ENCODE results near the gene ZNF777. TPM values are rescaled to one million over a fixed set of nuclear protein-coding genes. Genes with fewer than 3 reads are reported as not detected.

Gene ZNF777
- total RNA-seq (10 to 100 TPM; 18.1 to 18.9 TPM), polyA plus RNA-seq (1 to 10 TPM; 1.1 to 3.6 (median 1.9) TPM), total RNA-seq (9.8 to 21.9 (median 17.1) reads per million in 6 experiments)

GRCh38 chr7:149460493-149461277, at the start of gene ZNF777:
ZNF777 (minus strand) TSS chr7:149461062; CDS start chr7:149456022, 5,040 bp downstream.
- peak within 1 kb of the TSS; percentile 71 to 92 (median 88) for H3K27ac Mint-ChIP-seq
- H3K4me1 Mint-ChIP-seq = peaks cover 17 to 41% (median 32%) of the 10 kb centered on the region in 4 donors
- H3K27me3 Mint-ChIP-seq = peaks cover 0 to 15% (median 6%) of the 10 kb centered on the region in 5 donors
- H3K36me3 Mint-ChIP-seq = peaks cover 0 to 14% (median 0%) of the 10 kb centered on the region in 3 donors
- peak within 1 kb of the TSS; percentile 74 to 93 (median 87) for H3K4me3 Mint-ChIP-seq
- ATAC-seq (peak; percentile 98 to 99), DNase-seq (peak; percentile 61 to 91 (median 80))
- POLR2A ChIA-PET = interaction anchor here (1.0 to 2.7 kb wide), 8 partner anchors 19 to 255 kb away, joined by 3 to 21 read pairs (median 7); partner anchors contain the start of gene ZNF783
- H3K9me3 Mint-ChIP-seq = no peaks in the 10 kb centered on the region

GRCh38 chr7:149510248-149510647, 49.4 kb upstream of the ZNF777 start:
- no peak overlapping the region for H3K4me3 Mint-ChIP-seq
- peaks cover 14 to 68% (median 50%) of the 10 kb centered on the region in 9 donors for H3K9me3 Mint-ChIP-seq
- peaks cover 0 to 43% (median 19%) of the 10 kb centered on the region in 3 donors for H3K36me3 Mint-ChIP-seq
- H3K27me3 Mint-ChIP-seq = peaks cover 0 to 6% (median 0%) of the 10 kb centered on the region in 5 donors
- POLR2A ChIA-PET = no interaction called here
- H3K27ac Mint-ChIP-seq = no peak overlapping the region
- H3K4me1 Mint-ChIP-seq = no peaks in the 10 kb centered on the region
- ATAC-seq (no peak), DNase-seq (no peak)

- Mint-ChIP-seq H3K4me1 (no peaks in the 10 kb centered on the region), H3K27me3 (peaks cover 0 to 7% (median 0%) of the 10 kb centered on the region in 5 donors), H3K27ac (no peak overlapping the region), H3K4me3 (no peak overlapping the region), H3K9me3 (peaks cover 13 to 69% (median 50%) of the 10 kb centered on the region in 9 donors), H3K36me3 (peaks cover 0 to 43% (median 23%) of the 10 kb centered on the region in 3 donors)
- POLR2A ChIA-PET = no interaction called here
- DNase-seq (no peak), ATAC-seq (no peak)
These were observed 48.9 kb upstream of the ZNF777 start for GRCh38 chr7:149509774-149510173.

GRCh38 chr7:149505551-149505950, 44.7 kb upstream of the ZNF777 start:
- no peak for ATAC-seq
- H3K36me3 Mint-ChIP-seq = peaks cover 0 to 21% (median 14%) of the 10 kb centered on the region in 3 donors
- peaks cover 0 to 13% (median 0%) of the 10 kb centered on the region in 5 donors for H3K27me3 Mint-ChIP-seq
- H3K4me3 Mint-ChIP-seq = no peak overlapping the region
- no peak overlapping the region for H3K27ac Mint-ChIP-seq
- peaks cover 0 to under 1% (median under 1%) of the 10 kb centered on the region in 4 donors for H3K4me1 Mint-ChIP-seq
- no peak for DNase-seq
- peaks cover 0 to 40% (median 18%) of the 10 kb centered on the region in 9 donors for H3K9me3 Mint-ChIP-seq
- POLR2A ChIA-PET = no interaction called here

- no peak for ATAC-seq
- H3K4me1 Mint-ChIP-seq = peaks cover 6 to 17% (median 13%) of the 10 kb centered on the region in 4 donors
- POLR2A ChIA-PET = interaction anchor here (0.5 kb wide), 1 partner anchor 83 kb away, joined by 3 read pairs; no protein-coding TSS in a partner anchor
- H3K36me3 Mint-ChIP-seq = peaks cover 0 to 10% (median 8%) of the 10 kb centered on the region in 3 donors
- H3K9me3 Mint-ChIP-seq = peaks cover 0 to 14% (median 7%) of the 10 kb centered on the region in 9 donors
- peak overlapping the region in 1 of 10 donors; percentile 24 for H3K27ac Mint-ChIP-seq
- H3K4me3 Mint-ChIP-seq = no peak overlapping the region
- H3K27me3 Mint-ChIP-seq = peaks cover 0 to 13% (median 0%) of the 10 kb centered on the region in 5 donors
- no peak for DNase-seq
These were observed 40.8 kb upstream of the ZNF777 start for GRCh38 chr7:149501651-149502050.

GRCh38 chr7:149500910-149501309, 40.0 kb upstream of the ZNF777 start:
- POLR2A ChIA-PET = interaction anchor here (0.5 kb wide), 1 partner anchor 82 kb away, joined by 3 read pairs; no protein-coding TSS in a partner anchor
- Mint-ChIP-seq H3K27ac (no peak overlapping the region), H3K4me1 (peaks cover 8 to 24% (median 21%) of the 10 kb centered on the region in 4 donors), H3K4me3 (no peak overlapping the region), H3K9me3 (peaks cover 0 to 14% (median 7%) of the 10 kb centered on the region in 9 donors), H3K36me3 (peaks cover 0 to 10% (median 8%) of the 10 kb centered on the region in 3 donors), H3K27me3 (peaks cover 0 to 13% (median 0%) of the 10 kb centered on the region in 5 donors)
- no peak for DNase-seq
- ATAC-seq = no peak

GRCh38 chr7:149500201-149500600, 39.3 kb upstream of the ZNF777 start:
- DNase-seq (no peak), ATAC-seq (no peak)
- Mint-ChIP-seq H3K27ac (peak overlapping the region in 3 of 10 donors; percentile 16 to 44 (median 25)), H3K4me3 (peak overlapping the region in 5 of 10 donors; percentile 7 to 46 (median 21)), H3K27me3 (peaks cover 0 to 13% (median 0%) of the 10 kb centered on the region in 5 donors), H3K9me3 (peaks cover 0 to 8% (median 3%) of the 10 kb centered on the region in 9 donors), H3K4me1 (peaks cover 12 to 31% (median 28%) of the 10 kb centered on the region in 4 donors), H3K36me3 (peaks cover under 1 to 5% (median 3%) of the 10 kb centered on the region in 3 donors)
- POLR2A ChIA-PET = no interaction called here

GRCh38 chr7:149498811-149499210, 37.9 kb upstream of the ZNF777 start:
- peaks cover 16 to 40% (median 34%) of the 10 kb centered on the region in 4 donors for H3K4me1 Mint-ChIP-seq

GRCh38 chr7:149497467-149498261, 36.8 kb upstream of the ZNF777 start, which contains the start of gene ZNF746:
ZNF746 (minus strand) TSS chr7:149497809; CDS start chr7:149497536, 273 bp downstream.
- Mint-ChIP-seq H3K27me3 (no peaks in the 10 kb centered on the region), H3K27ac (peak within 1 kb of the TSS; percentile 86 to 98 (median 94)), H3K4me3 (peak within 1 kb of the TSS; percentile 91 to 99 (median 96)), H3K4me1 (peaks cover 16 to 40% (median 34%) of the 10 kb centered on the region in 4 donors), H3K9me3 (no peaks in the 10 kb centered on the region), H3K36me3 (peaks cover 0 to 22% (median 2%) of the 10 kb centered on the region in 3 donors)
- DNase-seq = peak; percentile 68 to 86 (median 76)
- POLR2A ChIA-PET = interaction anchor here (2.5 kb wide), 1 partner anchor 37 kb away, joined by 13 read pairs; the partner anchor contains the start of gene ZNF777
- ATAC-seq = peak; percentile 90 to 91

More at GRCh38 chr7:149498811-149499210, 37.9 kb upstream of the ZNF777 start:
- POLR2A ChIA-PET = interaction anchor here (0.6 kb wide), 1 partner anchor 17 kb away, joined by 5 read pairs; no protein-coding TSS in a partner anchor
- no peaks in the 10 kb centered on the region for H3K9me3 Mint-ChIP-seq
- peaks cover 0 to 11% (median 0%) of the 10 kb centered on the region in 3 donors for H3K36me3 Mint-ChIP-seq
- peak overlapping the region in 4 of 10 donors; percentile 22 to 75 (median 54) for H3K4me3 Mint-ChIP-seq
- no peak overlapping the region for H3K27ac Mint-ChIP-seq
- no peak for DNase-seq
- peaks cover 0 to 6% (median 0%) of the 10 kb centered on the region in 5 donors for H3K27me3 Mint-ChIP-seq
- no peak for ATAC-seq

GRCh38 chr7:149496642-149497391, 36.0 kb upstream of the ZNF777 start:
- Mint-ChIP-seq H3K4me3 (peak overlapping the region; percentile 91 to 99 (median 96)), H3K4me1 (peaks cover 16 to 40% (median 34%) of the 10 kb centered on the region in 4 donors), H3K27me3 (no peaks in the 10 kb centered on the region), H3K9me3 (no peaks in the 10 kb centered on the region), H3K36me3 (peaks cover 0 to 31% (median 7%) of the 10 kb centered on the region in 3 donors), H3K27ac (peak overlapping the region; percentile 86 to 98 (median 94))
- ATAC-seq (peak; percentile 55 to 56), DNase-seq (peak; percentile 38 to 82 (median 54))
- POLR2A ChIA-PET = interaction anchor here (1.6 to 2.5 kb wide), 3 partner anchors 36 to 235 kb away, joined by 4 to 13 read pairs (median 4); partner anchors contain the start of genes ZNF777 and ZNF783

Measured in naive thymus-derived CD8-positive, alpha-beta T cell (primary cell).